Endometrium (tissue), 2 donors: Measurements from ENCODE around the gene LRRC4C.
"Not testable (repeated sequence)": the region's sequence is repeated elsewhere in the genome, so short reads cannot be mapped to it uniquely, and the experiment has no call there.

Source experiments
- FAIRE-seq: peaks from 2 replicates; lab custom pipeline; 2012; peaks lifted over from hg19 to GRCh38; lab: Jason Lieb, UNC
- donor health status: control.
- donor health status: control.

The LRRC4C gene

DNA sequence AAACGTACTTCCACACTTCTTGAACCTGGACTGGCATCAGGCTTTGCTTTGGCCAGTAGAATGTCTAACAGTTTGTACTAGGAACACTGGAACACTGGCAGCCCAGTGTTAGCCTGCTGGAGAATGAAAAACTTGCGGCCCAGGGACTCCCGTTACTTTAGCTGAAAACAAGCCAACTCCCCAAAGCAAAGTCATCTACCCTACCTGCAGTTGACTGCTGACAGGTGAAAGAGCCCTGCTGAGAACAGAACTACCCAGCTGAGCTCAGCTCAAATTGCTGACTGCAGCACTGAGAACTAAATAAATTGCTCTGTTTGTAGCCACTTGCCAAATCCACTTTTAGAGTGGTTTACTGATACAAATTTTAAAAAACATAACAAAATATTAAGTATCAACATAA, 342.5 kb downstream of the LRRC4C start:
- FAIRE-seq: no peak

DNA sequence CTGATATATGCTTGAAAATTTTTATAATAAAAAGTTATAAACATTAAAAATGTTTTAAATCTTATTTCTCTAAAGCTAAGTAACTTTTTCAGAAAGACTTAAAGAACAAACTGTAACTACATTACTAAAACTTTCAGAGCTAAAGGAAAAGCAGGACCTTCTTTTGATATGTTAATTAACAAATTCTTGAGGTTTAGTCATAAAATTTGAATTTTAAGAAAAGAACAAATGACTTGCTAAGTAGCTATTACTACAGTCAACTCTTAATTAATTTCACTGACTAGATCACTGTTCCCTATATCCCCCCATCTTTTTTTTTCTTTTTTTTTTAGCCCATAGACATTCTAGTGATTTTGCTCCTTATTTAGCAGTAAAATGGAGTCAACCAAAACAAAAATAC, 344.4 kb downstream of the LRRC4C start:
- no peak for FAIRE-seq

DNA sequence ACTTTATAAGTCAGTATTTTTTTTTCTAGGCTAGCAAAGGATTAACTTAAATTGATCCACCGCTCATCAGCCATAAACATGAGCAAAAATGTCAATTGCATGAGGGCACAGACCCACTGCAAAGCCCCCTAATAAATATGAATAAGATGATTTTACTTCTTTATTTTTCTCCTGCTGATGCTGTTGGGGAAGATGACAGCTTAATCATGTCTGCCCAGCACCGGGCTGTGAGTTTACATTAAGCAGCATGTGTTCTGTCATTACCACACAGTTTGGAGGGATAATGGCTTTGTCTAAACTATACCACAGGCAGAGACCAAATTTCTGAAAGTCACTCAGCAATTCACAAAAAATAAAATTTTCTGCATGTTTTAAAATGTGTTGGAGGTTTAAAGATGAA, 346.3 kb downstream of the LRRC4C start:
- no peak for FAIRE-seq

DNA sequence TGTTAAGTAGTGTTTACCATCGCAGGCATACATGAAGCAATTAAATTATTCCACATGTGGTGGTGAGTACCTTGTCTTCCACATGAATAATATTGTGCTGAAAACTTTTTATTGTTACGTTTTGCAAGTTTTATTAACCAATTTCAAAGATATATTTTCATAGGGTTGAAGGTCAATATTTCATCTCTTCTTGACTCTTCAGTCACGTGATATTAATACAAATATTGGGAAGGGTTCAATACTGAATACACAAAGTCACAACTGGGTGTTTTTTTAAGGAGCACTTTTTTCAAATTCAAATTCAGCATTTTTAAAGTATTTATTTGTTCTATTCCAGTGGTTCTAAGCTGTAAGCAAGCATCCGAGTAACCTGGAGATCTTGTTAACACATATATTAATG, 348.9 kb downstream of the LRRC4C start:
- FAIRE-seq: no peak

DNA sequence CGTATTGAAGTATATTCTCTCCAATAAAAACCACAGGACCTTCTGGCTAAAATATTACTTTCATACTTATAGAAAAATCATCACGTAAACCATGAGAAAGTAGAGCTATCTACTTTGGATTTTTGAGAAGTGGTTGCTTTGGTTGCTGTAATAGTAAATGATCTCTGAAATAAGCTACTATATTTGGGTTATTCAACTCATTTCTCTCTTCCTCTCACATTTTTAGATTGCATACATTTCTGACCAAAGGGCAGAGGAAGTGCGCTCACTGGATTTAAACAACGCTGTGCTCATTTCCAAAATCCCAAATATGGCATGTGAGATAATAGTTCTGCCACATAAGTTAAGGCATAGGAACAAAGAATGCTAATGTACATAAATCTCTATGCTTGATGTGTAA, 357.0 kb downstream of the LRRC4C start:
- FAIRE-seq: no peak

DNA sequence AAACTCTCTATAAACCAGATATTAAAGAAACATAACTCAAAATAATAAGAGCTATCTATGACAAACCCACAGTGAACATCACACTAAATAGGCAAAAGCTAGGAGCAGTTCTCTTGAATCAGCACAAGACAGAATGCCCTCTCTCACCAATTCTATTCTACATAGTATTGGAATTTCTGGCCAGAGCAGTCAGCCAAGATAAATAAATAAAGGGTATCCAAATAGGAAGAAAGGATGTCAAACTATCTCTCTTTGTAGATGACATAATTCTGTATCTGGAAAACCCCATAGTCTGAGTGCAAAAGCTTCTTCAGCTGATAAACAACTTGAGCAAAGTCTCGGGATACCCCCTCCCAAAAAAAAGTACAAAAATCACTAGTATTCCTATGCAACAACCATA, 359.8 kb downstream of the LRRC4C start:
- FAIRE-seq: no peak

DNA sequence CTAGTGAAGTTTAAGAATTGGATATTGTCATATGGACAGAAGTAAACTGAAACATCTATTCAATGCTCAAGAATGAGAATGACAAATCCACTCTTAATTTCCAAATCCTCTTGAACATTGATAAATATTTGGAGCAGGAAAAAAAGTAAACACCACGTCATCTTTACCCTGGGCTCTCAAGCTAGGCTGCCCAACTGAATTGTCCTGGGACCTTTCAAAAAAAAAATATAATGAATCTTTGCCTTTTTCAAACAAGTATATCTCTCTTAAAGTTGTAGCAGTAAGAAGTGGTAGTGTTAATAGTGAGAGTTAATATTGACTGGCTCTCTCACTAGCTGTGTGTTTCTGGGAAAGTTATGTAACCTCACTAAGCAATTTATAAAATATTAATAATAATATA, 374.3 kb downstream of the LRRC4C start:
- no peak for FAIRE-seq

DNA sequence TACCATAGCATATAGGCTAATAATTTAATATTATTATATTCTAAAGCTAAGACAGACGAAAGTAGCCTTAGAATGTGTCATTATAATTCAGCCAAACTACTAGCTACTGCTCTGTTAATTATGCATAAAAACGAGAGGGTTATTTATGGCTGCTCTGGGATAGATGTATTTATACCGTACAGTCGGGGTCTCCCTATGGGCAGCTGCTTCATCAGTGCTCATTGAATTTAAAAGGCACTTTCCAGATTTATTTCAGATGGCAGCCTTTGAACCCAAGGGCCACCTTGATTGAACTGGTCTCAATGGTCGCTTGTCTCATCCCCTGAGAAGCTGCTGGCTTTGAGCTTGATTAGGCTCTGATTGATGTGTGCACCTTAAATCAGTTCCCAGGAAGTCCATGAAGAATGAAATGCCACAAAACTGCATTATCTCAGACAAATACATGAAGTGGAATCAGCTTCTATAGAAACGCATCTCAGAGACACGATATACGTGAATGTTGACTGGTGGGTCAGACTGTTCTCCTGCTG, 377.6 kb downstream of the LRRC4C start:
- FAIRE-seq: no peak

DNA sequence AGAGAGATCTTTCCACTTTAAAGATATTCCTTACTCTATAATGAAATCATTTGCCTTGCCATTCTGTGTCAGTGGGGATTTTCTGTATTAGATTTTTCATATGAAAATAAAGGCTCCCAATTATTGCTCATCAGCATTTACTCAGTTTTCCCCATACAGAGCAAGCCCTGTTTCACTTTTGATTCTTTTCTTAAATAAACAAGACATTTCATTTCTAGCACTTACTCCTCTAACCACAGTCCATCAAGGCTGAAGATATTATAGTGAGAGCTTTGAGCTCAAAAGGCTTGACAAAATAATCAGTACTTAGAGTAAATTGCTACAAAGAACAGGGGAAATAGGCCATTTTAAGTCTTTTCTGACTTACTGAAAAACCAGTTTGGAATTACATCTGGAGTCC, 385.1 kb downstream of the LRRC4C start:
- FAIRE-seq: no peak

DNA sequence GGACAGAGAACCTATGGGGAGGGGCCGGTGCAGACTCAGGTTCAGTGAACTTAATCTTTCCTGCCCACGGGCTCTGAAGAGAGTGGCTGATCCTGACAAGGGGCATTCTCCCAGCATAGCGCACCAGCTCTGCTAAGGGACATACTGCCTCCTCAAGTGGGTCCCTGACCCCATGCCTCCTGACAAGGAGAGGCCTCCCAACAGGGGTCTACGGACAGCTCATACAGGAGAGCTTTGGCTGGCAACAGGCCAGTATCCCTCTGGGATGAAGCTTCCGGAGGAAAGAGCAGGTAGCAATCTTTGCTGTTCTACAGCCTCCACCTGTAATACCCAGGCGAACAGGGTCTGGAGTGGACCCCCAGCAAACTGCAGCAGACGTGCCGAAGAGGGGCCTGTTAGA, 394.0 kb downstream of the LRRC4C start:
- no peak for FAIRE-seq

DNA sequence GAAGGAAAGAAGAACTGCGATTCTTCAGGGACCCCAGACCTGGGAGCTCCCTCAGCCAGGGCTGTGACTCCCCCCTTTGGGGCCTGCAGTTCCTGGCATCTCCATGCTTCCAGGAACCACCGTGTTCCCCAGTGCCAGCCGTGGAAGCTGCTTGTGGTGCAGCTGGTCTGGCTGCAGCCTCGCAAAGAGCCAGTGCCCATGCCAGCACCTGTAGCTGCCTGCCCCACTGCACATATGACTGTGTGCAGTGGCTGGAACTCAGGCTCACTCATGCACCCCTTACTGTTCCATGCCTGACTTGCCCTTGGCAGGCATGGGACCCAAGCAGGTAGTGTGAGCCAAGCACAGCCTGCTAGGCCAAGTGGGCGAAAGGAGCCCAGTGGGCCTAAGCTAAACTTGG, 401.3 kb downstream of the LRRC4C start:
- FAIRE-seq: no peak

DNA sequence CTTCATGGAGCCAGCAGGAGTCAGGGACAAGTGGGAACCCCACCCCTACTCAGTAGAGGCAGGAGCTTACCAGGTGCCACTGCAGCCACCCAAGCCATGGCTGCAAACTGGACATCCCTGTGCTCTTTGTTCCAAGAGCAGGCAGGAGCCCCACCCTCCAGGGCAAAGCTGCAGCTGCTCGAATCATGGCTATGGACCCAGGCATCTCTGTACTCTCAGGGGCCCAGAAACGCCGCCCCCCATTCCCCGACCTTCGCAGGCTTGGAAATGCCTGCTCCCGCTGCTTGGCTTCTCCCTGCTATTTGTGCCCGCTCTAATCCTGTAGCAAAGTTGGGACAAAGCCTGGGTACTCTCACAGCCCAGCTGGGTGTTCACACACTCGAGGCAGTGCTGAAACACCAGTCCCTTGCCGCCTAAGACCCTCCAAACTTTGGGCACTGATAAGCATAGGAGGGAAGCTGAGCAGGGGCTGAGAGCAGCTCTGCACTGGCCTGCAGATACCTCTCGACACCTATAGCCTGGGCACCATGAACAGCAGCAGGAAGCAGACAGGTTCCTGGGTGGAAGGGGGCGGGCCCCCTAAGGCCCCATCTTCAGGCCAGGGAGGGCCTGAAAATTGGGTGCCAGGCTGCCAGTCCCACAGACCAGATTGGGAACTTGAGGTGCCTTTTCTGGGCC, 402.4 kb downstream of the LRRC4C start:
- no peak for FAIRE-seq

DNA sequence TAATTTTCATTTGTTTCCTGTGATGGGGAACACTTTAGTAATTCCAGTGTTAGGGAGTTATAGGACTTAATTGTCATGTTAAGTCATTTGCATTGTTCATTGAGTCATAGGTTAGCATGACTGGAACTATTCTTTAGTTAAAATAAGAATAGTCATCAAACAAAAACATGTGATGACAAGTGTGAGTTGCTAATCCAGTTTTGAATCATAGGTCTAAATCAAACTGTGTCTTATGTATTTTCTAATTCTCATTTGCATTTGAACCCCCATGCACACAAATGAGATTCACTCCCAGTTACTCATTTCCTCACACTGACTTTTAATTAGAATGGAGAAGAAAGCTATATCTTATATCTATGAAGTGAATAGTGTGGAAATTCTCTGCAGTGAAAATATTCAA, 405.6 kb downstream of the LRRC4C start:
- no peak for FAIRE-seq

DNA sequence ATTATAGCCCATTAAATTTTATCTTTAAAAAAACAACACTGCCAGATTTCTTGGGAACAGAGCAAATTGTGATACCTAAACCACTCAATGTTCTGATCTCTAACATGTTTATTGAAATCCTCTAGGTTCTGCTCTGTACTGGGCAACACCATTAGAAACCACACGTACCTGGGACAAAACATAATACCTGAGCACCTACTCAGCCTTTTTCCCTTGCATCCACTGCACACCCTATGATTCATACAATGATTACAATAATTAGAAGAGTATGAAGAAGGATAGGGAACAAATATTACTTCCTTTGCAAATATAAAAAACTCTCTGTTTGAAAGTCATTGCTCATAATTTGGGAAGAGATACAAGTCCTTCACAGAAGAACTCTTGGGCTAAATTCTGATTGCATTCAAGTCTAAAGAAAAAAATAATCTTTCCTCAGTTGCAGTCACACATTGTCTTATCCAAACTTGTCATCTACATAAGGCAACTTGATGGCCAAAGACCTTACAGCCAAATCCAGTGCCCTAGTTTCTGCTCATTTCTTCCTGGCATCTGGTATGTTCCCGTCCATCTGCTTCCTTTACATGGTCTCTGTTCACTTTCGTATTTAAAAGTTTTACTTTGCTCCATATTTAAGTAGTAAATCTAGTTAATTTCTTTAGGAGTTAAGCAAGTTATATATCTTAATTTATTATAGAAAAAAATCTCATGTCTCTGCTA, 407.4 kb downstream of the LRRC4C start:
- FAIRE-seq: no peak

DNA sequence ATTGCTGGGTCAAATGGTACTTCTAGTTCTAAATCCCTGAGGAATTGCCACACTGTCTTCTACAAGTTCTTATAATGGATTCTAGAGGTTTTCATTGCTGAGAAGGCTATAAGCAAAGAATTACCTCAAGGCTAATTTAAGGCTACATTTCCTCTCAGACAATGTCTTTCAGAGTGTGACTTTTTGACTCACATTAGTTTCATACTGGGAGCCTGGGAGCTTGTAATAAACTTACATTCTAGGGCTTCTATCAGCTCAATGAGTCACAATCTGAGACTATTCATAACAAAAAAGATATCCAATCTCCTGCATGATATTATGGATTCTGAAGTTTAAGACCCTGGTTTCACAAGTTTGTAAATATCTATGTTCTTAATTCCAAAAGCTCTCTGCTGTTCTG, 408.7 kb downstream of the LRRC4C start:
- FAIRE-seq: no peak

DNA sequence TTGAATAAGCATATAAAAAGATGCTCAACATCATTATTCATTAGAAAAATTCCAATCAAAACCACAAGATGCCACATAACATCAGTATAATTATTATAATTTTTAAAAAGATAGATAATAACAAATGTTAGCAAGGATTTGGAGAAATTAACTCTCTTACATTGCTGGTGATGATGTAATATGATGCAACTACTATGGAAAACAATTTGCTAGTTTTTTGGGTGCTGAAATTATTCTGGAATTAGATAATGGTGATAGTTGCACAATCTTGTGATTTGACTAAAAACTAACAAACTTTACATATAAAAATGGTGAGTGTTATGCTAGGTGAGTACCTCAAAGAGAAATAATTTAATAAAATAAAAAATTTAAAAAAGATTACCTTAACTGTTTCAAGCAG, 412.2 kb downstream of the LRRC4C start:
- FAIRE-seq: no peak

DNA sequence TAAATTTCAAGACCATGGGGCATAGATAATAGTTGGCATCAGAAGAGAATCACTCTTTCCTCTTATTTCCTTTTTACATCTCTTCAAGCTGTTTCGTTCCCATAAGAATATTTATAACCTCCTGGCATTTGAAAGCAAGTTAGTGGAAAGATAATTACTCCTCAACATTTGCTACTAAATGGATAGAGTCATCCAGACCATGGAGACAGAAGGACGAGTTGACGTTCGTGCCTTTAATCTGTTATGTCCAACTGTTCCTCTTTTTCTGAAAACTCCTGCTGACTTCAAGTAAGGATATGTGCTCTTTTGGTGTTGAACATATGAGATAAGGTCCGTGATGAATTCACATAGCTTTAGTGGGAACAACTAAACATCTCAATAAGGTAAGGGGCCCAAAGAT, 414.2 kb downstream of the LRRC4C start:
- FAIRE-seq: no peak

DNA sequence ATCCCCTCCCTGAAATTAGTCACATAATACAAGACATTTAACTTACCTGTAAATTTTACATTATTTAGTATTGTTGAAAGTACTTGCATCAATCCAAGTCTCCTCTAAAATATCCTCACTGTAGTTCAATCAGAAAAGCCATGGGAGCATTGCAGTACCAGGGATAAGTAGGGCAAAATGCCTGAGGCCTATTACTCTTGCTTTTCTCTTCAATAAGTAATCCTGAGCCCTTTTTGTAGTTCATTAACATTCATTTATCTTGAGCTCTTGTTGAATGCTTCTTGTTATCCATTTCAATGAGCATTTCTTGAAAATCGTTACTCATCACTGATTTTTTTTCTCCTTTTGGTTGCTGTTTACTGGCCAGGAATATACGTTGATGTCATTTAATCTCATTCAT, 414.7 kb downstream of the LRRC4C start:
- no peak for FAIRE-seq

DNA sequence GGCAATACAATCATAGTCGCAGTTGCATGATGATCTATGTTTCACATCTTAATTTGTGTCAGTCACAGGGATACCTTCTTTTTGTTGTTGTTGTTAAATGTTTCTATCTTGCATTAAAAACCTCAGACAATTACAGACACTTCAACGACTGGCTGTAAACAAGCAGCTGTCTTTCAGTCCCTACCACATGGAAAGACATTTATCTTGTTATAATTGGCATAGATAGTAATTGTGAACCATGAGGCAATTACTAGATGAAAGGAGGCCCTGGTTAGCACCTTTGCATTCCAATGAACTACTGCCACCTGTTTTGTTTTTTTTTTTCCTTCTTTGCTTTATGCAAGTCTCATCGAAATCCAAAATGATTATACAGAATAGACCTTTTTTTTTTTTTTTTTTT, 416.8 kb downstream of the LRRC4C start:
- no peak for FAIRE-seq

DNA sequence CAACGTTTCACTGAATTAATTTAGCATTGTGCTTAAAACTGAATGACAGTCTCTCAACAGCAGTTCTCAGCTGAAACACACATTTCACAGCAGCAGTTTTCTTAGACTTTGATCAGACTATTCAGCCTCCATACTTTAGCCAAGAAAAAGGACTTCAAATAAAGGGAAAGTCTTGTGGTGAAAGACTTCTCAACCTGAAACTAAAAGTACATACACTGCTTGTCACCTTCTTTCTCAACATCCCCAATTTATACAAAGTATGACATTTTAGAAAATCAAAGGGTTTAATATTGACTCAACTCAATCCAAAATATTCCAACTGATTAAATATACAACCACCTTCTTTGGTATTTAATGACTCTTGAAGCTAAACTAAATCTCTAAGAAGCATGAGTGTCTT, 419.0 kb downstream of the LRRC4C start:
- FAIRE-seq: no peak

DNA sequence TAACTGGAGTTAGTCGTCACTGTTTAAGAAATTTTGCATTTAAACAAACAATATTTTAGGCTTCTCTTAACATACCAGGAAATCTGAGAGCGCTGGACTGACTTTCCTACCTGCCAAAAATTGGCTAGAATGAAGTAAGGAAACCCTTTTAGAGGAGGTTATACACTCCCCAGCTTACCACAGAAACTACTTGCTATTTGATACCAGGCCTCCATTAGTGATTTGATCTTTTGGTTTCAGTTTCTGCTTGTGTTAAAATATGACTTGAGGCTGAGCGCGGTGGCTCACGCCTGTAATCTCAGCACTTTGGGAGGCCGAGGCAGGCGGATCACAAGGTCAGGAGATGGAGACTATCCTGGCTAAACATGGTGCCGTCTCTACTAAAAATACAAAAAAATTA, 419.9 kb downstream of the LRRC4C start:
- FAIRE-seq: no peak

DNA sequence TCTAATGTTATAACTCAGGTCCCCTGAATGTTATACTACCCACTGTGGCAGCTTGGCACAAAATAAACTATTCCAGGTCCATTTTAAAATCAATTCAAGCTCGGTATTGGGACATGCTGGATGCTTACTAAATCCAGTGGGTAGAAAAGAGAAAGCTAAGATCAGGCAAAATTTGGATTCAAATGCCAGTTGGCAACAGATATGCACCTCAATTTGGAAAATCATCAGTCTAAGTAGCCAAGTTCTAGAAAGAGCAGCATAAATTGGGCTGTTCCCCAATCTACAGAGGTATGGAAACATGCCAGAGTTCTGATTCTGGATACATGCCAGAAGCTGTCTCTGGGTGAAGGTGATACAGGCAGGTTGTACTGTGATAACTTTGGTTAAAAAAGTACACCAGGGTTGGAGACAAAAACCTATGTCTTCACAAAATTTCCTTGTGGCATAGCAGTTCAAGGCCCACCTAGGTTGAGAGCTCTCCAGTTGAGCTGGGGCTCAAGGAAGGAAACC, 427.8 kb downstream of the LRRC4C start:
- FAIRE-seq: no peak

DNA sequence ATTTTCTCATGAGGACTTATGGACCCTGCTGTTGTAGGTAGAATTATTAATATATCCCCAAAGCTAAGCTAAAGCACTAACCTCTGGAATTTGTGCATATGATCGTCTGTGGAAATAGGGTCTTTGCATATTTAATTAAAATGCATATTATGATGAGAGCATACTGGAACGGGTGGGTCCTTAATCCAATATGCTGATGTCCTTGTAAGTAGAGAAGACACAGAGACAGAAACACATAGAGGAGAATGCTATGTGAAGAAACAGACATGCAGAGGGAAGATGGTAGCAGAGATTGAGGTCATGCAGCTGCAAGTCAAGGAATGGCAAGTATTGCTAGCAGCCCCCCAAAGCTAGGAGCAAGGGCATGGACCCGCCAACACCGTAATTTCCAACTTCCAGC, 439.2 kb downstream of the LRRC4C start:
- FAIRE-seq: no peak

DNA sequence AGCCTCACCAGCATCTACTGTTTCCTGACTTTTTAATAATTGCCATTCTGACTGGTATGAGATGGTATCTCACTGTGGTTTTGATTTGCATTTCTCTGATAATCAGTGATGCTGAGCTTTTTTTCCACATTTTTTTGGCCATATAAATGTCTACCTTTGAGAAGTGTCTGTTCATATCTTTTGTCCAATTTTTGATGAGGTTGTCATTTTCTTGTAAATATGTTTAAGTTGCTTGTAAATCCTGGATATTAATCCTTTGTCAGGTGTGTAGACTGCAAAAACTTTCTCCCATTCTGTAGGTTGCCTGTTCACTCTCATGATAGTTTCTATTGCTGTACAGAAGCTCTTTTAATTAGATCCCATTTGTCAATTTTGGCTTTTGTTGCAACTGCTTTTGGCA, 439.8 kb downstream of the LRRC4C start:
- not testable (repeated sequence) for FAIRE-seq
